ENCODE measurements around the gene ZG16B.

- TF ChIP-seq CTCF (IDR thresholded peaks at IDR 0.05) (no peak), POLR2A (IDR thresholded peaks at IDR 0.05) (no peak)
These were observed 11.7 kb upstream of the ZG16B start for GRCh38 chr16:2818272-2818876.

Data from right lobe of liver (tissue), 4 donors.